Measurements from ENCODE around the gene PLXNC1. TPM values are rescaled to one million over a fixed set of nuclear protein-coding genes. Genes with fewer than 3 reads are reported as not detected.

PLXNC1 gene
- total RNA-seq, 1 experiment from 2014 or later: 1.3 TPM

GRCh38 chr12:94289461-94290312 lies 141.3 kb downstream of the PLXNC1 start:
- H3K4me3 Mint-ChIP-seq (ENCODE audit: low read depth, unreplicated experiment): no peak overlapping the region
- TF ChIP-seq CTCF (IDR thresholded peaks at IDR 0.05; ENCODE audit: unreplicated experiment): no peak
- intact Hi-C loops (cut with micrococcal nuclease; ENCODE audit: unreplicated experiment): no loop called here
- H3K4me1 Mint-ChIP-seq (ENCODE audit: low read depth, unreplicated experiment): no peaks in the 10 kb centered on the region
- no peaks in the 10 kb centered on the region for H3K36me3 Mint-ChIP-seq (ENCODE audit: insufficient read depth, unreplicated experiment)
- no peaks in the 10 kb centered on the region for H3K9me3 Mint-ChIP-seq (ENCODE audit: low read depth, unreplicated experiment)
- no peaks in the 10 kb centered on the region for H3K27me3 Mint-ChIP-seq (ENCODE audit: unreplicated experiment)
- no peak for DNase-seq
- no TSS peak for BruUV-seq (replicated peaks)
- CTCF ChIA-PET: interaction anchor here (1.0 kb wide), 1 partner anchor 218 kb away, joined by 3 read pairs; no protein-coding TSS in a partner anchor
- no peak overlapping the region for H3K27ac Mint-ChIP-seq (ENCODE audit: unreplicated experiment)

- CTCF ChIA-PET: interaction anchor here (1.0 kb wide), 1 partner anchor 217 kb away, joined by 3 read pairs; no protein-coding TSS in a partner anchor
- H3K4me3 Mint-ChIP-seq (ENCODE audit: low read depth, unreplicated experiment): no peak overlapping the region
- intact Hi-C loops (cut with micrococcal nuclease; ENCODE audit: unreplicated experiment): no loop called here
Measured at GRCh38 chr12:94290353-94290752, 142.0 kb downstream of the PLXNC1 start.

DNA sequence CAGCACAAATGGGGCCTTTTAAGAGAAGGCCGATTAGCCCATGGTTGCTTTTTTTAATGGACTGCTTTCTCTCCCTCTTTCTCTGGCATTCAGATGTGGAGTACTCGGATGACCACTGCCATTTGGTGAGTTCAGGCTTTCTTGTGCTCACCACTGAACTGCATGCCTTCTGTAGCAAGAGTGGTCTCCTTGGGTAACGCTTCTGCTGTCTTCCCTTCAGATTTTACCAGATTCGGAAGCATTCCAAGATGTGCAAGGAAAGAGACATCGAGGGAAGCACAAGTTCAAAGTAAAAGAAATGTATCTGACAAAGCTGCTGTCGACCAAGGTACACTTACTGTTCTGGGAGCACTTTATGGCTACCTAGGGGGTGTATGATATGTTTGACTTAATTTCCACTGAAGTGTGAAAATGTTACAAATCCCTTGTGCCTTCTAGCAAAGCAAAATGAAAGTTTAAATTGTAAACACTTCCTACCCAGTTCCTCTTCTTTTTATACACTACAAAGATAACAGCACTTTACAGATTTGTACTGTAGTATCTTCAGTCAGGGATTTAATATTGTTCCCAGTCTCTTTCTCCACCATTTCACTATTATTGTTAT lies 148.8 kb downstream of the PLXNC1 start:
- Mint-ChIP-seq H3K27me3 (ENCODE audit: unreplicated experiment) (no peaks in the 10 kb centered on the region), H3K4me3 (ENCODE audit: low read depth, unreplicated experiment) (no peak overlapping the region), H3K4me1 (ENCODE audit: low read depth, unreplicated experiment) (no peaks in the 10 kb centered on the region), H3K27ac (ENCODE audit: unreplicated experiment) (no peak overlapping the region), H3K9me3 (ENCODE audit: low read depth, unreplicated experiment) (no peaks in the 10 kb centered on the region), H3K36me3 (ENCODE audit: insufficient read depth, unreplicated experiment) (no peaks in the 10 kb centered on the region)
- intact Hi-C loops (cut with micrococcal nuclease; ENCODE audit: unreplicated experiment): no loop called here
- no peak for DNase-seq
- no TSS peak for BruUV-seq (replicated peaks)
- no peak for TF ChIP-seq CTCF (IDR thresholded peaks at IDR 0.05; ENCODE audit: unreplicated experiment)
- CTCF ChIA-PET: no interaction called here

More at GRCh38 chr12:94290353-94290752, 142.0 kb downstream of the PLXNC1 start:
- TF ChIP-seq CTCF (IDR thresholded peaks at IDR 0.05; ENCODE audit: unreplicated experiment): no peak
- Mint-ChIP-seq H3K4me1 (ENCODE audit: low read depth, unreplicated experiment) (no peaks in the 10 kb centered on the region), H3K27ac (ENCODE audit: unreplicated experiment) (no peak overlapping the region), H3K9me3 (ENCODE audit: low read depth, unreplicated experiment) (no peaks in the 10 kb centered on the region), H3K36me3 (ENCODE audit: insufficient read depth, unreplicated experiment) (no peaks in the 10 kb centered on the region), H3K27me3 (ENCODE audit: unreplicated experiment) (no peaks in the 10 kb centered on the region)
- no peak for DNase-seq
- BruUV-seq (replicated peaks): no TSS peak

DNA sequence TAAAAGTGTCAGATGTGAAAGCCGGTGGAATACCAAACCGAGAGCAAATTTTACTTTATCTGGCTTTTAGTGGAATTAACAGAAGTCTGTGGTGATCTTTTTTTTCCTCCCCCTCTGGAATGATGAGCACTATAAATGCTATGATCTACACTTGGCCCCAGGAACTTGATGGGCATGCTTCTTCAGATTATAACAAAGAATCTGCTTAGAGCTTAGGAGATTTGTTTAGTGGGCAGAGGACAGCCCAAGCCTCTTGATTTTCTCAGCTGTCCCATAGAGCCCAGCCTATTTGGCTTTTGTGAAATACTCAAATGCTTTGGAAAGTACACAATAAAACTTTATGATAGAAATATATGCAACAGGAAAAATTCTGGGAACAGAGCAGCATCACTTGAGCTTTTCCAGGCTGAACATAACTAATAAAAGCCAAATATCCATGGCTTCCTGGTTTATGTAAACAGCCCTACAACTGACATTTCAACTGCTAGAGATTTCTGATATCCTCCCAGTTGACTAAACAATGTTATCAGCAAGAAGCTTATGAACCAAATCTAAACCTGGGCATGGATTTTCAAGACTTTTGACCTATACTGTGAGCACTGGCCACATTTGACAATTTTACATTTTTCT lies 149.6 kb downstream of the PLXNC1 start:
- intact Hi-C loops (cut with micrococcal nuclease; ENCODE audit: unreplicated experiment): no loop called here
- BruUV-seq (replicated peaks): no TSS peak
- Mint-ChIP-seq H3K4me3 (ENCODE audit: low read depth, unreplicated experiment) (no peak overlapping the region), H3K27ac (ENCODE audit: unreplicated experiment) (no peak overlapping the region), H3K9me3 (ENCODE audit: low read depth, unreplicated experiment) (no peaks in the 10 kb centered on the region), H3K4me1 (ENCODE audit: low read depth, unreplicated experiment) (no peaks in the 10 kb centered on the region), H3K27me3 (ENCODE audit: unreplicated experiment) (no peaks in the 10 kb centered on the region), H3K36me3 (ENCODE audit: insufficient read depth, unreplicated experiment) (no peaks in the 10 kb centered on the region)
- no peak for DNase-seq
- TF ChIP-seq CTCF (IDR thresholded peaks at IDR 0.05; ENCODE audit: unreplicated experiment): no peak
- CTCF ChIA-PET: no interaction called here

Measured in Calu3 (cell line).